ENCODE data around the gene GRIK2. TPM values are rescaled to one million over a fixed set of nuclear protein-coding genes. Genes with fewer than 3 reads are reported as not detected.

Gene GRIK2
- total and polyA plus RNA-seq, 5 donors from 2014 or later = not detected

DNA sequence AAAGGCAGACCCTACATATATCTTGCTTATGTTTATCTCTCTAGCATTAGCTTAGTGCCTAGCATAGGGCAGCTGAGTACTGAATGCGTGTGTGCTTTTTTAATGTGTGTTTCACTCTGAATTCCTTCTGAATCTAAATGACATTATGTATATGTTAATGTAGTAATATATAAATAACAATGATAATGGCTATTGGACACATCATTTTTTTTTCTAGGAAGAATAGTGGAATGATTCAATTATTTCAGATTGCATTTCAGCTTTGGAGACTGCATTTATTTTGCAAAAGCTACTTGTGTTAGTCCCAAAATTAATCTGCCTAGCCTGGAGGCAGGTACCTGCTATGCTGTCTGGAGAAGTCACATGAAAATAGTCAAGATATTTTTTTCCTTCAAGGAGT, 371.8 kb downstream of the GRIK2 start:
- H3K4me1 Mint-ChIP-seq = no peaks in the 10 kb centered on the region
- peaks cover 0 to 8% (median 2%) of the 10 kb centered on the region in 7 donors for H3K9me3 Mint-ChIP-seq

DNA sequence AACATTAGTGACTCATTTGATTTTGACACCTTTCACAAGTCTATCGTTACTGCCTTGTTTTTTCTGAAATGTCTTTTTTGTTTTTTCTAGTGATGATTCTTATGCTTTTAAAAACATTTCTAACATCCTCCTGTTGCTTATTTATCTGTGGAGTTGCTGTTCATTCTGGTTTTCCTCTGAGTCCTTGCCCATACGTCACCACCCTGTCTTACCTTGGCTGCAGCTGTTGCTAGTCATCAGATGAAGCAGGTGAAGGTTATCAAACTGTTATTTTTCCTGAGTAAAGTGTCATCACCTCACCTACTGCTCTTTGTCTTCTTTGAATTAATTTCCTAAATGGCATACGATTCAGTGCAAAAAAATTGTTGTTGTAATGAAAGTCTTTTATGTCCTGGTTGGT, 376.6 kb downstream of the GRIK2 start:
- H3K27me3 Mint-ChIP-seq = no peaks in the 10 kb centered on the region
- Histone ChIP-seq H3K36me3 (ENCODE audit: control insufficient read depth, insufficient read depth, low read length) (no peaks in the 10 kb centered on the region), H3K4me1 (ENCODE audit: control insufficient read depth, insufficient read depth, low read length, poor library complexity, severe bottlenecking) (no peaks in the 10 kb centered on the region), H3K9me3 (ENCODE audit: control insufficient read depth in 2 of 2, low read length in 2 of 2) (no peaks in the 10 kb centered on the region), H3K27ac (ENCODE audit: insufficient read depth, low read length, poor library complexity, severe bottlenecking) (no peak overlapping the region), H3K27me3 (ENCODE audit: control insufficient read depth, insufficient read depth, low read length) (no peaks in the 10 kb centered on the region), H3K4me3 (ENCODE audit: low read depth, low read length) (no peak overlapping the region)
- peaks cover 0 to 13% (median 4%) of the 10 kb centered on the region in 7 donors for H3K9me3 Mint-ChIP-seq
- no peak for ATAC-seq (ENCODE audit: low read depth in 2 of 2)
- no peak for DNase-seq
- no peaks in the 10 kb centered on the region for H3K4me1 Mint-ChIP-seq
- no peak overlapping the region for H3K4me3 Mint-ChIP-seq
- H3K36me3 Mint-ChIP-seq = no peaks in the 10 kb centered on the region
- H3K27ac Mint-ChIP-seq = no peak overlapping the region

More for the DNA sequence above, 371.8 kb downstream of the GRIK2 start:
- H3K27ac ChIP-seq (ENCODE audit: insufficient read depth, low read length, poor library complexity, severe bottlenecking) = no peak overlapping the region
- H3K36me3 ChIP-seq (ENCODE audit: control insufficient read depth, insufficient read depth, low read length) = no peaks in the 10 kb centered on the region
- no peak for DNase-seq
- no peaks in the 10 kb centered on the region for H3K27me3 ChIP-seq (ENCODE audit: control insufficient read depth, insufficient read depth, low read length)
- H3K4me3 ChIP-seq (ENCODE audit: low read depth, low read length) = no peak overlapping the region
- Mint-ChIP-seq H3K27me3 (no peaks in the 10 kb centered on the region), H3K4me3 (no peak overlapping the region), H3K27ac (no peak overlapping the region), H3K36me3 (no peaks in the 10 kb centered on the region)
- ATAC-seq (ENCODE audit: low read depth in 2 of 2) = no peak
- no peaks in the 10 kb centered on the region for H3K9me3 ChIP-seq (ENCODE audit: control insufficient read depth in 2 of 2, low read length in 2 of 2)
- H3K4me1 ChIP-seq (ENCODE audit: control insufficient read depth, insufficient read depth, low read length, poor library complexity, severe bottlenecking) = no peaks in the 10 kb centered on the region

DNA sequence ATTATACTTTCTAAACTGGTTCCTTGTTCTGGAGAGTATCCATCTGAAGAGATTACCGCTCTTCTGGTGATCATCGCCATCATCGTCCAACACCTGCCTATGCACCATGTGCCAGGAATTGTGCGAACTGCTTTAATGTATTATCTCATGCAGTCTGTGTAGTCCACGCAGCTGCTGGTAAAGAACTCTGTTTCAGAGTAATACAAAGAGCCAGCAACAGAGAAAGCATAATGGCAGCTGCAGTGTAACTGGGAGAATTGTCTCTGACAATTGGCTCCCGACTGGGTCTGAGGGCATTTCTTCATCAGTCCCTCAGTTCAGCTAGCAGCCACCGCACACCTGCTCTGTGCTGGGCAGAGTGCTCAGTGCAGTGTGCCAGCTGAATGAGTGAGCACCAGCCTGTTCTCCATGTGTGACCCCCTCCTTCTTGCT, 383.4 kb downstream of the GRIK2 start:
- Mint-ChIP-seq H3K27ac (no peak overlapping the region), H3K27me3 (no peaks in the 10 kb centered on the region), H3K4me1 (no peaks in the 10 kb centered on the region), H3K36me3 (no peaks in the 10 kb centered on the region), H3K9me3 (peaks cover 0 to 5% (median 2%) of the 10 kb centered on the region in 7 donors), H3K4me3 (no peak overlapping the region)
- DNase-seq (no peak), ATAC-seq (ENCODE audit: low read depth in 2 of 2) (no peak)
- H3K36me3 ChIP-seq (ENCODE audit: control insufficient read depth, insufficient read depth, low read length) = no peaks in the 10 kb centered on the region
- H3K9me3 ChIP-seq (ENCODE audit: control insufficient read depth in 2 of 2, low read length in 2 of 2) = no peaks in the 10 kb centered on the region
- no peak overlapping the region for H3K4me3 ChIP-seq (ENCODE audit: low read depth, low read length)
- no peaks in the 10 kb centered on the region for H3K4me1 ChIP-seq (ENCODE audit: control insufficient read depth, insufficient read depth, low read length, poor library complexity, severe bottlenecking)
- H3K27me3 ChIP-seq (ENCODE audit: control insufficient read depth, insufficient read depth, low read length) = no peaks in the 10 kb centered on the region
- H3K27ac ChIP-seq (ENCODE audit: insufficient read depth, low read length, poor library complexity, severe bottlenecking) = no peak overlapping the region

DNA sequence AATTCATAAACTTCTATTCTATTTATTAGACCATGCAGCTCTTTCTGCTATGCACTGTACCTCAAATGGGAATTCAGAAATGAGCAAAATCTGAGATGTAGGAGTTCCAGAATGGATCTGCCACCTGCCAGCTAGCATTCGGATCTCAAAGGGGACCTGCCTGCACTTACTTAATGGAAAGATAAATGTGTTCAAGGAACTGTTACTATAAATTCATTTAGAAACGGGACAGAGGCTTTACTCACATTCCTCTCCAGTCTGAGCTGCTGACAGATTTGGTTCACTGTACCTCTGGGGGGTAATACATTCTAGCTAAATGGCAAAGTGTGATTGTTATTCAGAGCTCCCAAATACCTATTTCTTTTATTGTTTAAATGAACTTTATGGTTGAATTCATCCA, 384.1 kb downstream of the GRIK2 start:
- Histone ChIP-seq H3K27me3 (ENCODE audit: control insufficient read depth, insufficient read depth, low read length) (no peaks in the 10 kb centered on the region), H3K36me3 (ENCODE audit: control insufficient read depth, insufficient read depth, low read length) (no peaks in the 10 kb centered on the region), H3K4me1 (ENCODE audit: control insufficient read depth, insufficient read depth, low read length, poor library complexity, severe bottlenecking) (no peaks in the 10 kb centered on the region), H3K27ac (ENCODE audit: insufficient read depth, low read length, poor library complexity, severe bottlenecking) (no peak overlapping the region), H3K4me3 (ENCODE audit: low read depth, low read length) (no peak overlapping the region), H3K9me3 (ENCODE audit: control insufficient read depth in 2 of 2, low read length in 2 of 2) (no peaks in the 10 kb centered on the region)
- H3K27me3 Mint-ChIP-seq = no peaks in the 10 kb centered on the region
- no peaks in the 10 kb centered on the region for H3K36me3 Mint-ChIP-seq
- no peaks in the 10 kb centered on the region for H3K4me1 Mint-ChIP-seq
- ATAC-seq (ENCODE audit: low read depth in 2 of 2) (no peak), DNase-seq (no peak)
- no peak overlapping the region for H3K4me3 Mint-ChIP-seq
- H3K27ac Mint-ChIP-seq = no peak overlapping the region
- H3K9me3 Mint-ChIP-seq = peaks cover 0 to 4% (median 2%) of the 10 kb centered on the region in 7 donors

DNA sequence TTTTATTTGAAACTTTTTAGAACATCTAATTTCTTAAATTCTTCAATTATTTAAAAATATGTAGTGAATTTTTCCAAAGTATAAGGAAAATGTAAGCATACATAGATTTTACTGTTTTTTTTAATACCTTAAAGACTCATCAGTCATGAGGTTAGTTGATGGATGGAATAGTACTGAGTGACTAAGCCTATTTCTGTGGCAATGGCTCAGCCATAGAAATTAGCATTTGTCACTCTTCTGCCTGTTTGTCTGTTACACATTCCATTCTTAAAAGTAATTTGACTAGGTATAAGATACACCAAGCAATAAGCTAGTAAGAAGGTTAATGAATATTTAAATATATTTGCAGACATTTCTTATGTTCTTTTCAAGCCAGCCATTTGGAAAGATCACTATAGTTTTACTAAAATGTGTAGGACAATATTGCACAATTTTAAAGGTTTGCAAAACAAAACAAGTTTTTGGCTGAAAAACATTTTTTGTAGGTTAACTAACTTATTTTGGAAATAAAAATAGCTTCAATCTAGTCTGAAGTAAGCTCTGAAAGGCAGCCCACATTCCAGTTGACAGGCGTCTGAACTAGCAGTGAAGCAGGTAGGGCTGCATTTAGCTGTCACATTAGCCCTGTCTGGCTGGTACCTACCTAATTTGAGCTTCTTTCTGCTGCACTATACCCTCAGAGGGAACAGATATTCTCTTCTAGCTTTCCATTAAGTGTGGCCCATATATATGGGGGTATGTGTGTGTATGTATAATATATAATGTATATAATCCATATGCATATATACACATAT, 385.7 kb downstream of the GRIK2 start:
- Mint-ChIP-seq H3K36me3 (no peaks in the 10 kb centered on the region), H3K27ac (no peak overlapping the region), H3K27me3 (no peaks in the 10 kb centered on the region), H3K9me3 (peaks cover 2 to 12% (median 7%) of the 10 kb centered on the region in 7 donors), H3K4me1 (no peaks in the 10 kb centered on the region), H3K4me3 (no peak overlapping the region)
- ATAC-seq (ENCODE audit: low read depth in 2 of 2) = no peak
- Histone ChIP-seq H3K36me3 (ENCODE audit: control insufficient read depth, insufficient read depth, low read length) (no peaks in the 10 kb centered on the region), H3K4me3 (ENCODE audit: low read depth, low read length) (no peak overlapping the region), H3K27ac (ENCODE audit: insufficient read depth, low read length, poor library complexity, severe bottlenecking) (no peak overlapping the region), H3K27me3 (ENCODE audit: control insufficient read depth, insufficient read depth, low read length) (no peaks in the 10 kb centered on the region), H3K9me3 (ENCODE audit: control insufficient read depth in 2 of 2, low read length in 2 of 2) (no peaks in the 10 kb centered on the region), H3K4me1 (ENCODE audit: control insufficient read depth, insufficient read depth, low read length, poor library complexity, severe bottlenecking) (no peaks in the 10 kb centered on the region)
- DNase-seq = no peak

DNA sequence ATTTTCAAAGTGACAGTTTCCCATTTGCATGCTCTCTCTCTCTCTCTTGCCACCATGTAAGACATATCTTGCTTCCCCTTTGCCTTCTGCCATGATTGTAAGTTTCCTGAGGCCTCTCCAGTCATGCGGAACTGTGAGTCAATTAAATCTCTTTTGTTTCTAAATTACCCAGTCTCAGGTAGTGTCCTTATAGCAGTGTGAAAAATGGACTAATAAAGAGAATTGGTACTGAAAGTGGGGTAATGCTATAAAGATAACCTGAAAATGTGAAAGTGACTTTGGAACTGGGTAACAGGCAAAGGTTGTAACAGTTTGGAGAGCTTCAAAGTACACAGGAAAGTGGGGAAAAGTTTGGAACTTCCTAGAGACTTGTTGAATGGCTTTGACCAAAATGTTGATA, 389.8 kb downstream of the GRIK2 start:
- H3K9me3 Mint-ChIP-seq = peaks cover 2 to 26% (median 10%) of the 10 kb centered on the region in 7 donors
- no peak for DNase-seq
- no peaks in the 10 kb centered on the region for H3K27me3 Mint-ChIP-seq
- H3K27ac ChIP-seq (ENCODE audit: insufficient read depth, low read length, poor library complexity, severe bottlenecking) = no peak overlapping the region
- H3K4me1 Mint-ChIP-seq = no peaks in the 10 kb centered on the region
- H3K4me3 Mint-ChIP-seq = no peak overlapping the region
- no peaks in the 10 kb centered on the region for H3K36me3 ChIP-seq (ENCODE audit: control insufficient read depth, insufficient read depth, low read length)
- H3K27me3 ChIP-seq (ENCODE audit: control insufficient read depth, insufficient read depth, low read length) = no peaks in the 10 kb centered on the region
- no peak overlapping the region for H3K27ac Mint-ChIP-seq
- no peak for ATAC-seq (ENCODE audit: low read depth in 2 of 2)
- H3K9me3 ChIP-seq (ENCODE audit: control insufficient read depth in 2 of 2, low read length in 2 of 2) = no peaks in the 10 kb centered on the region
- no peaks in the 10 kb centered on the region for H3K4me1 ChIP-seq (ENCODE audit: control insufficient read depth, insufficient read depth, low read length, poor library complexity, severe bottlenecking)
- H3K4me3 ChIP-seq (ENCODE audit: low read depth, low read length) = no peak overlapping the region
- H3K36me3 Mint-ChIP-seq = no peaks in the 10 kb centered on the region

DNA sequence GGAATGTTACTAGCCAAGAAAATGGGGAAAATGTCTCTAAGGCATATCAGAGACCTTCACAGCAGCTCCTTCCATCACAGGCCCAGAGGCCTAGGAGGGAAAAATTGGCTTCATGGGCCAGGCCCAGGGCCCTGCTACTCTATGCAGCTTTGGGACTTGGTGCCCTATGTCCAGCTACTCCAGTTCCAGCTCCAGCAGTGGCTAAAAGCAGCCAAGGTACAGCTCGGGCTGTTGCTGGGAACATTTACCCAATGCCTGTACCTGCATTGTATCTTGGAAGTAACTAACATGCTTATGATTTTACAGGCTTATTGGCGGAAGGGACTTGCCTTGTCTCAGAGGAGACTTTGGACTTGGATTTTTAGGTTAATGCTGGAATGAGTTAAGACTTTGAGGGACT, 390.6 kb downstream of the GRIK2 start:
- H3K27me3 Mint-ChIP-seq = no peaks in the 10 kb centered on the region
- H3K36me3 Mint-ChIP-seq = no peaks in the 10 kb centered on the region
- H3K36me3 ChIP-seq (ENCODE audit: control insufficient read depth, insufficient read depth, low read length) = no peaks in the 10 kb centered on the region
- H3K4me3 Mint-ChIP-seq = no peak overlapping the region
- H3K27ac Mint-ChIP-seq = no peak overlapping the region
- H3K9me3 Mint-ChIP-seq = peaks cover 2 to 26% (median 10%) of the 10 kb centered on the region in 7 donors
- H3K4me3 ChIP-seq (ENCODE audit: low read depth, low read length) = no peak overlapping the region
- ATAC-seq (ENCODE audit: low read depth in 2 of 2) = no peak
- H3K27me3 ChIP-seq (ENCODE audit: control insufficient read depth, insufficient read depth, low read length) = no peaks in the 10 kb centered on the region
- DNase-seq = no peak
- H3K27ac ChIP-seq (ENCODE audit: insufficient read depth, low read length, poor library complexity, severe bottlenecking) = no peak overlapping the region
- no peaks in the 10 kb centered on the region for H3K9me3 ChIP-seq (ENCODE audit: control insufficient read depth in 2 of 2, low read length in 2 of 2)
- H3K4me1 Mint-ChIP-seq = no peaks in the 10 kb centered on the region
- H3K4me1 ChIP-seq (ENCODE audit: control insufficient read depth, insufficient read depth, low read length, poor library complexity, severe bottlenecking) = no peaks in the 10 kb centered on the region

DNA sequence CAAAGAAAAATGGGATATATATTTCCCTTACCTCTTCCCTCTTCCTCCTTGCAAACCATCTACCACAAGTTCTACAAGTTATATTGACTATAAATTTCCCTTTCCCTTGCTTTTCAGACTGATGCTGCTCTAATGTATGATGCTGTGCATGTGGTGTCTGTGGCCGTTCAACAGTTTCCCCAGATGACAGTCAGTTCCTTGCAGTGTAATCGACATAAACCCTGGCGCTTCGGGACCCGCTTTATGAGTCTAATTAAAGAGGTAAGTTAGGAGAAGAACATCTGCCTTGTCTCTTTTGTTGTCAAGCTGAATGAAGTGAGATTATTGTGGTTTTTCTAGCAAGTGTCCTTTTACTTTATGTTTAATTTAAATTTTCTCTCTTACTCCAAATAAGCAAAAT, 406.0 kb downstream of the GRIK2 start:
- ATAC-seq (ENCODE audit: low read depth in 2 of 2) = no peak
- H3K9me3 Mint-ChIP-seq = peaks cover 0 to 12% (median 0%) of the 10 kb centered on the region in 7 donors
- Histone ChIP-seq H3K36me3 (ENCODE audit: control insufficient read depth, insufficient read depth, low read length) (no peaks in the 10 kb centered on the region), H3K4me3 (ENCODE audit: low read depth, low read length) (no peak overlapping the region), H3K9me3 (ENCODE audit: control insufficient read depth in 2 of 2, low read length in 2 of 2) (no peaks in the 10 kb centered on the region), H3K27me3 (ENCODE audit: control insufficient read depth, insufficient read depth, low read length) (no peaks in the 10 kb centered on the region), H3K27ac (ENCODE audit: insufficient read depth, low read length, poor library complexity, severe bottlenecking) (no peak overlapping the region), H3K4me1 (ENCODE audit: control insufficient read depth, insufficient read depth, low read length, poor library complexity, severe bottlenecking) (no peaks in the 10 kb centered on the region)
- H3K4me3 Mint-ChIP-seq = no peak overlapping the region
- no peak for DNase-seq
- H3K4me1 Mint-ChIP-seq = no peaks in the 10 kb centered on the region
- no peak overlapping the region for H3K27ac Mint-ChIP-seq
- no peaks in the 10 kb centered on the region for H3K27me3 Mint-ChIP-seq
- H3K36me3 Mint-ChIP-seq = no peaks in the 10 kb centered on the region

All from CD4-positive, CD25-positive, alpha-beta regulatory T cell (primary cell).